Natural killer cell (primary cell): ENCODE measurements around the gene DGCR8. TPM values are rescaled to one million over a fixed set of nuclear protein-coding genes. Genes with fewer than 3 reads are reported as not detected.

ENCODE experiments used
- ATAC-seq, 3 donors: fragments of 150-1000 bp in 2 of 3; fragments of 200-7000 bp in 1 of 3; cut with Tn5 transposase; 1 replicate in 1 of 3; 2 replicates in 2 of 3; pipeline ENCODE4 v1.10.0; 2021; ENCODE audit warnings: mild to moderate bottlenecking in 2 of 3, moderate library complexity in 2 of 3
- DNase-seq, 2 donors: peaks; one replicate each; pipeline versions ENCODE4 v3.0.0 to v3.0.0-alpha.2; 2013 to 2021; ENCODE audit warnings: mixed read lengths in 1 of 2
- H3K27ac ChIP-seq: one replicate; pipeline ENCODE4 v1.5.1; 2013; ENCODE audit warnings: mild to moderate bottlenecking, low read length
- H3K27me3 ChIP-seq: one replicate; pipeline ENCODE4 v1.6.1; 2013; ENCODE audit warnings: low read length; ENCODE audit not compliant: control insufficient read depth, insufficient read depth
- H3K36me3 ChIP-seq: one replicate; pipeline ENCODE4 v1.6.1; 2013; ENCODE audit warnings: low read length; ENCODE audit not compliant: control insufficient read depth, insufficient read depth
- H3K4me1 ChIP-seq: one replicate; pipeline ENCODE4 v1.6.1; 2013; ENCODE audit warnings: low read length; ENCODE audit not compliant: control insufficient read depth, insufficient read depth
- H3K4me3 ChIP-seq: one replicate; pipeline ENCODE4 v1.5.1; 2013; ENCODE audit warnings: low read length
- H3K9me3 ChIP-seq: one replicate; pipeline ENCODE4 v1.6.1; 2013; ENCODE audit warnings: low read length; ENCODE audit not compliant: control insufficient read depth, insufficient read depth
- H3K27ac Mint-ChIP-seq, 2 donors: one replicate each; pipeline ENCODE4 v1.8.0; 2022; ENCODE audit warnings: mild to moderate bottlenecking in 2 of 2, mixed read lengths in 2 of 2, moderate library complexity in 1 of 2
- H3K27me3 Mint-ChIP-seq, 2 donors: one replicate each; pipeline ENCODE4 v1.8.0; 2022; ENCODE audit warnings: low read depth in 2 of 2, mixed read lengths in 2 of 2
- H3K36me3 Mint-ChIP-seq: one replicate; pipeline ENCODE4 v1.8.0; 2022; ENCODE audit warnings: mixed read lengths
- H3K4me1 Mint-ChIP-seq, 2 donors: one replicate each; pipeline ENCODE4 v1.8.0; 2022; ENCODE audit warnings: mixed read lengths in 2 of 2
- H3K4me3 Mint-ChIP-seq: one replicate; pipeline ENCODE4 v1.8.0; 2022; ENCODE audit warnings: mild to moderate bottlenecking, moderate library complexity, mixed read lengths
- H3K9me3 Mint-ChIP-seq, 2 donors: one replicate each; pipeline ENCODE4 v1.8.0; 2022; ENCODE audit warnings: mixed read lengths in 2 of 2
- WGBS: methylation state at CpG from one replicate; pipeline ENCODE4 v1.1.7; 2013; ENCODE audit warnings: missing lambda C conversion rate; ENCODE audit not compliant: insufficient coverage; 5-methylcytosine and 5-hydroxymethylcytosine counted together
- intact Hi-C: fragments of 100-400 bp; cut with micrococcal nuclease; formaldehyde crosslinking; loops from one replicate; pipeline ENCODE4 v1.14.2; 2022
- total RNA-seq, 4 donors: library from RNA; stranded (reverse); fragments of 120-200 nt in 1 of 4; gene quantifications; one replicate each; pipeline versions ENCODE4 v1.2.3 to v1.2.4, GENCODE V29; 2013 to 2022
- TF ChIP-seq, protein P1 (sequence below): fragments of 200-600 bp; IDR thresholded peaks from one replicate; pipeline ENCODE4 v1.8.0; 2022; ENCODE audit warnings: antibody characterized with exemption

DGCR8 gene
- total RNA-seq, 3 donors from 2014 or later (not counting 1 experiment from before 2014, with no cell fraction given), result 45.3 to 64.7 (median 64.0) TPM

DNA sequence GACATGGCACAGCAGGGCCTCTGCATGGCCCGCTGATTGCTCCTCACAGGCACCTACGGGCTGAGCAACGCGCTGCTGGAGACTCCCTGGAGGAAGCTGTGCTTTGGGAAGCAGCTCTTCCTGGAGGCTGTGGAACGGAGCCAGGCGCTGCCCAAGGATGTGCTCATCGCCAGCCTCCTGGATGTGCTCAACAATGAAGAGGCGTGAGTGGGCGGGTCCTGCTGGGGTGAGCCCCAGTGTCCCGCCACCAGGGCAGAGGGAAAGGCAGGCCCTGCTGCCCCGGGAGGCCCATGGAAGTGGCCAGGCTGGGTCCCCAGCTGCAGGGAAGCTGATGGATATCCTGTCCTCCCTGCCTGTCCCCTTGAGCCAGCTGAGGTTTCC is 18.6 kb upstream of the DGCR8 start:
- Mint-ChIP-seq H3K27ac (peak overlapping the region in 1 of 2 donors; percentile 35), H3K36me3 (no peaks in the 10 kb centered on the region), H3K27me3 (no peaks in the 10 kb centered on the region), H3K4me3 (no peak overlapping the region), H3K4me1 (peaks cover 31 to 34% of the 10 kb centered on the region in 2 donors), H3K9me3 (no peaks in the 10 kb centered on the region)
- H3K9me3 ChIP-seq, result no peaks in the 10 kb centered on the region
- H3K4me1 ChIP-seq, result peaks cover 21% of the 10 kb centered on the region
- peaks cover 48% of the 10 kb centered on the region for H3K36me3 ChIP-seq
- no peak overlapping the region for H3K27ac ChIP-seq
- no peak overlapping the region for H3K4me3 ChIP-seq
- ATAC-seq, result no peak
- H3K27me3 ChIP-seq, result no peaks in the 10 kb centered on the region
- intact Hi-C loops, result no loop called here
- TF ChIP-seq, protein P1, sequence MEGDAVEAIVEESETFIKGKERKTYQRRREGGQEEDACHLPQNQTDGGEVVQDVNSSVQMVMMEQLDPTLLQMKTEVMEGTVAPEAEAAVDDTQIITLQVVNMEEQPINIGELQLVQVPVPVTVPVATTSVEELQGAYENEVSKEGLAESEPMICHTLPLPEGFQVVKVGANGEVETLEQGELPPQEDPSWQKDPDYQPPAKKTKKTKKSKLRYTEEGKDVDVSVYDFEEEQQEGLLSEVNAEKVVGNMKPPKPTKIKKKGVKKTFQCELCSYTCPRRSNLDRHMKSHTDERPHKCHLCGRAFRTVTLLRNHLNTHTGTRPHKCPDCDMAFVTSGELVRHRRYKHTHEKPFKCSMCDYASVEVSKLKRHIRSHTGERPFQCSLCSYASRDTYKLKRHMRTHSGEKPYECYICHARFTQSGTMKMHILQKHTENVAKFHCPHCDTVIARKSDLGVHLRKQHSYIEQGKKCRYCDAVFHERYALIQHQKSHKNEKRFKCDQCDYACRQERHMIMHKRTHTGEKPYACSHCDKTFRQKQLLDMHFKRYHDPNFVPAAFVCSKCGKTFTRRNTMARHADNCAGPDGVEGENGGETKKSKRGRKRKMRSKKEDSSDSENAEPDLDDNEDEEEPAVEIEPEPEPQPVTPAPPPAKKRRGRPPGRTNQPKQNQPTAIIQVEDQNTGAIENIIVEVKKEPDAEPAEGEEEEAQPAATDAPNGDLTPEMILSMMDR, result no peak
- no peak for DNase-seq
- WGBS, result 97% methylated on average over 11 of the region's 11 CpGs

DNA sequence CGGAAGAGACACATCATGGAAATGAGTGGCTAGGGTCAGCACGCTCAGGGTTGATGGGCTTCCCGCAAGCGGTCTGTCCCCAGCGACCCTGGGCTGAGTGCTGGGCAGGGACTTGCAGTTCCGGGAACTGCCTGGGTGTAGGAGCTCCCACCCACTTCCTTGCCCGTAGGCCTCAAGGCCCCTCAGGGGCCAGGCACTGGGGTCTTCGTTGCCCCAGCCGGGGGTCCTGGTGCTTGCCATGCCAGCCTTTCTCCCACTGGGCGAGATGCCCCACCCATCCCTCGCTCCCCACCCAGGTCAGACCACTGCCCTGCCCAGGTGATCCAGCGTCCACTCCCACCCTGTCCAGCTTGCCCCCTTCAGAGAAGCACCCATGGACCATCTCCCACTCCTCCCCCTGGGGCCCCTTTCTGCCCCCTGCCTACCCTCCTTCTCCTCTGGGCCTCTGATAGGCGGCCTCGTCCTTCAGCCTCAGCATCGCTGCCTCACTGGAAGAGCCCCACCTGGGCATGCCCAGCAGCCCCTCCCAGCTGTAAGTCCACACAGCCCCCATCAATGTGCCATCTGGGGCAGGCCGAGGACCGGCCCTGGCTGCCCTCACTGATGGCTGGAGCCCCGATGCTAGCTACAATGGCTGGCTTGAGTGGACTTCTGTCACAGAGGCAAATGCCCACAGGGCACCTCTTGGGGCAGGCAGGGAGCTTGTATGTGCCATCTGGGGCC is 17.8 kb upstream of the DGCR8 start:
- H3K27ac Mint-ChIP-seq, result peak overlapping the region in 1 of 2 donors; percentile 43
- peaks cover 31 to 34% of the 10 kb centered on the region in 2 donors for H3K4me1 Mint-ChIP-seq
- H3K27me3 ChIP-seq, result no peaks in the 10 kb centered on the region
- H3K36me3 Mint-ChIP-seq, result no peaks in the 10 kb centered on the region
- TF ChIP-seq, protein P1, result no peak
- ATAC-seq (no peak), DNase-seq (no peak)
- peaks cover 46% of the 10 kb centered on the region for H3K36me3 ChIP-seq
- WGBS, result 97% methylated on average over 18 of the region's 18 CpGs
- H3K4me3 Mint-ChIP-seq, result no peak overlapping the region
- H3K4me1 ChIP-seq, result peaks cover 21% of the 10 kb centered on the region
- H3K27ac ChIP-seq, result no peak overlapping the region
- intact Hi-C loops, result no loop called here
- no peaks in the 10 kb centered on the region for H3K27me3 Mint-ChIP-seq
- H3K9me3 Mint-ChIP-seq, result no peaks in the 10 kb centered on the region
- H3K9me3 ChIP-seq, result no peaks in the 10 kb centered on the region
- H3K4me3 ChIP-seq, result no peak overlapping the region

DNA sequence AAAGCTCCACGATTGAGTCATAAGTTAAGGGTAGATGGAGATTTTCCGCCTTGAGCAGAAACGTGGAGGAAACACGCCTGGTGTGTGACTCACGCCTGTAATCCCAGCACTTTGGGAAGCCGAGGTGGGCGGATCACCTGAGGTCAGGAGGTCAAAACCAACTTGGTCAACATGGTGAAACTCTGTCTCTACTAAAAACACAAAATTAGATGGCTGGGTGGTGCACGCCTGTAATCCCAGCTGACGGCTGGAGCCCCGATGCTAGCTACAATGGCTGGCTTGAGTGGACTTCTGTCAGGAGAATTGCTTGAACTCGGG is 17.3 kb upstream of the DGCR8 start:
- Mint-ChIP-seq H3K4me1 (peaks cover 31 to 34% of the 10 kb centered on the region in 2 donors), H3K9me3 (no peaks in the 10 kb centered on the region), H3K4me3 (peak overlapping the region; percentile 19), H3K27ac (peak overlapping the region in 1 of 2 donors; percentile 43), H3K36me3 (no peaks in the 10 kb centered on the region), H3K27me3 (no peaks in the 10 kb centered on the region)
- DNase-seq (no peak), ATAC-seq (no peak)
- TF ChIP-seq, protein P1, result no peak
- intact Hi-C loops, result no loop called here
- Histone ChIP-seq H3K27me3 (no peaks in the 10 kb centered on the region), H3K36me3 (peaks cover 42% of the 10 kb centered on the region), H3K27ac (no peak overlapping the region), H3K4me1 (peaks cover 21% of the 10 kb centered on the region), H3K4me3 (no peak overlapping the region), H3K9me3 (no peaks in the 10 kb centered on the region)
- 92% methylated on average over 11 of the region's 11 CpGs for WGBS
